BE2C (cell line): Measurements from ENCODE around the gene IFITM5.
A peak's percentile ranks its signal among the peaks of the same experiment; 100 is the strongest.
"Not testable (repeated sequence)": the region's sequence is repeated elsewhere in the genome, so short reads cannot be mapped to it uniquely, and the experiment has no call there.

Experiments used
- DNase-seq: peaks from one replicate; pipeline ENCODE4 v3.0.0-alpha.2; 2020
- H3K27me3 ChIP-seq: fragments of 250-450 bp; sonication (Bioruptor Pico); 2 replicates; pipeline ENCODE4 v1.5.1; 2020; ENCODE audit warnings: mild to moderate bottlenecking
- H3K36me3 ChIP-seq: fragments of 250-450 bp; sonication (Bioruptor Pico); 2 replicates; pipeline ENCODE4 v1.5.1; 2020; ENCODE audit warnings: mild to moderate bottlenecking
- H3K4me1 ChIP-seq: fragments of 250-450 bp; sonication (Bioruptor Pico); 2 replicates; pipeline ENCODE4 v1.5.1; 2020
- H3K4me3 ChIP-seq: 2 replicates; pipeline ENCODE4 v1.5.1; 2011; ENCODE audit warnings: low read depth, low read length
- H3K9me3 ChIP-seq: fragments of 250-450 bp; sonication (Bioruptor Pico); 2 replicates; pipeline ENCODE4 v1.5.1; 2020
- CTCF ChIP-seq: IDR thresholded peaks from 2 replicates; pipeline ENCODE4 v1.5.1; 2012; ENCODE audit warnings: mild to moderate bottlenecking, low read depth, low read length

The IFITM5 gene

GRCh38 chr11:308740-309665, 9.7 kb upstream of the IFITM5 start:
- DNase-seq, H3K27me3 ChIP-seq, H3K4me1 ChIP-seq, H3K36me3 ChIP-seq, H3K4me3 ChIP-seq, H3K9me3 ChIP-seq: not testable (repeated sequence)

GRCh38 chr11:307766-308708, 8.7 kb upstream of the IFITM5 start, which contains the start of gene IFITM2:
IFITM2 (plus strand) TSS chr11:307816; CDS start chr11:308193, 377 bp downstream.
- DNase-seq, H3K36me3 ChIP-seq, H3K4me1 ChIP-seq, H3K9me3 ChIP-seq, H3K27me3 ChIP-seq, H3K4me3 ChIP-seq: not testable (repeated sequence)

GRCh38 chr11:306645-307371, 7.5 kb upstream of the IFITM5 start:
- DNase-seq = no peak
- Histone ChIP-seq H3K4me1 (no peaks in the 10 kb centered on the region), H3K9me3 (no peaks in the 10 kb centered on the region), H3K4me3 (no peak overlapping the region), H3K27me3 (no peaks in the 10 kb centered on the region), H3K36me3 (no peaks in the 10 kb centered on the region)
- TF ChIP-seq CTCF = no peak

GRCh38 chr11:305844-306211, 6.5 kb upstream of the IFITM5 start:
- Histone ChIP-seq H3K36me3 (no peaks in the 10 kb centered on the region), H3K4me3 (no peak overlapping the region), H3K4me1 (no peaks in the 10 kb centered on the region), H3K27me3 (no peaks in the 10 kb centered on the region), H3K9me3 (no peaks in the 10 kb centered on the region)
- DNase-seq = no peak
- no peak for TF ChIP-seq CTCF

- H3K27me3 ChIP-seq = no peaks in the 10 kb centered on the region
- H3K4me1 ChIP-seq = no peaks in the 10 kb centered on the region
- H3K9me3 ChIP-seq = no peaks in the 10 kb centered on the region
- peak; percentile 39 for TF ChIP-seq CTCF
- no peak overlapping the region for H3K4me3 ChIP-seq
- DNase-seq = no peak
- H3K36me3 ChIP-seq = no peaks in the 10 kb centered on the region
Measured at GRCh38 chr11:304915-305843, 5.9 kb upstream of the IFITM5 start.

- Histone ChIP-seq H3K4me3 (no peak overlapping the region), H3K9me3 (no peaks in the 10 kb centered on the region), H3K4me1 (no peaks in the 10 kb centered on the region), H3K36me3 (no peaks in the 10 kb centered on the region), H3K27me3 (no peaks in the 10 kb centered on the region)
- no peak for TF ChIP-seq CTCF
- DNase-seq = no peak
Measured at GRCh38 chr11:304061-304506, 4.8 kb upstream of the IFITM5 start.
